Measurements from ENCODE around the gene SPATA20. TPM values are rescaled to one million over a fixed set of nuclear protein-coding genes. Genes with fewer than 3 reads are reported as not detected.

The SPATA20 gene
- total RNA-seq, 1 experiment from 2014 or later = 24.6 TPM

DNA sequence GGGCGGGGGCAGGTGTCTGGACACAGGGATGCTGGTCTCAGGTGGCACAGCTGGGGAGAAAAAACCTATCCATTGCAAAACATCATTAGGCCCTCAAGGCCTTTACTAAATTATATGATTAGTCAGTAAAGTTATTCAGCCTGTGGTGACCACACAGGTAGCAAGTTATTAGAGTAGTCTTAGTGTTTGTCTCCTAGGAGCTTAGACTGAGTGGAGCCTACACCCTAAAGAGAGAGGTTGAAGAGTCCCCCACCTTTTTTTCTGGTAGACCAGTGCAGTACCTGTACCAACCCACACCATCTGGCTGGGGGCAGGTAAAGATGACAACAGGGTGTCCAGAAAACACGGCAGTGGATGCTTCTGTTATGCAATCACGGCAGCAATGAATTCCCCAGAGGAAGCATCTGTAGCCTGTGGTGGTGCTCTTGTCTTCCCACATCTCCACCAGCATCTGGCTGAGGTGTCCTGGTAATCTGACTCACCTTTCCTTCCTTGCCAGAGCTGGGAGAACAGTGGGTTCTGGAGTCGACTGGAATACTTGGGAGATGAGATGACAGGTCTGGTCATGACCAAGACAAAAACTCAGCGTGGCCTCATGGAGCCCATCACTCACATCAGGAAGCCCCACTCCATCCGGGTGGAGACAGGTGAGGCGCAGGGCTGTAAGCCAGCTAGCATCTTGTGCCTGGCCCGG, 27.7 kb upstream of the SPATA20 start (continued):
- TF ChIP-seq, protein P1, sequence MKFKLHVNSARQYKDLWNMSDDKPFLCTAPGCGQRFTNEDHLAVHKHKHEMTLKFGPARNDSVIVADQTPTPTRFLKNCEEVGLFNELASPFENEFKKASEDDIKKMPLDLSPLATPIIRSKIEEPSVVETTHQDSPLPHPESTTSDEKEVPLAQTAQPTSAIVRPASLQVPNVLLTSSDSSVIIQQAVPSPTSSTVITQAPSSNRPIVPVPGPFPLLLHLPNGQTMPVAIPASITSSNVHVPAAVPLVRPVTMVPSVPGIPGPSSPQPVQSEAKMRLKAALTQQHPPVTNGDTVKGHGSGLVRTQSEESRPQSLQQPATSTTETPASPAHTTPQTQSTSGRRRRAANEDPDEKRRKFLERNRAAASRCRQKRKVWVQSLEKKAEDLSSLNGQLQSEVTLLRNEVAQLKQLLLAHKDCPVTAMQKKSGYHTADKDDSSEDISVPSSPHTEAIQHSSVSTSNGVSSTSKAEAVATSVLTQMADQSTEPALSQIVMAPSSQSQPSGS (CRISPR knock-in tag; IDR thresholded peaks at IDR 0.05; ENCODE audit: borderline replicate concordance, low read depth) = no peak
- TF ChIP-seq, protein P2, sequence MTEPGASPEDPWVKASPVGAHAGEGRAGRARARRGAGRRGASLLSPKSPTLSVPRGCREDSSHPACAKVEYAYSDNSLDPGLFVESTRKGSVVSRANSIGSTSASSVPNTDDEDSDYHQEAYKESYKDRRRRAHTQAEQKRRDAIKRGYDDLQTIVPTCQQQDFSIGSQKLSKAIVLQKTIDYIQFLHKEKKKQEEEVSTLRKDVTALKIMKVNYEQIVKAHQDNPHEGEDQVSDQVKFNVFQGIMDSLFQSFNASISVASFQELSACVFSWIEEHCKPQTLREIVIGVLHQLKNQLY (CRISPR knock-in tag; IDR thresholded peaks at IDR 0.05) = no peak

DNA sequence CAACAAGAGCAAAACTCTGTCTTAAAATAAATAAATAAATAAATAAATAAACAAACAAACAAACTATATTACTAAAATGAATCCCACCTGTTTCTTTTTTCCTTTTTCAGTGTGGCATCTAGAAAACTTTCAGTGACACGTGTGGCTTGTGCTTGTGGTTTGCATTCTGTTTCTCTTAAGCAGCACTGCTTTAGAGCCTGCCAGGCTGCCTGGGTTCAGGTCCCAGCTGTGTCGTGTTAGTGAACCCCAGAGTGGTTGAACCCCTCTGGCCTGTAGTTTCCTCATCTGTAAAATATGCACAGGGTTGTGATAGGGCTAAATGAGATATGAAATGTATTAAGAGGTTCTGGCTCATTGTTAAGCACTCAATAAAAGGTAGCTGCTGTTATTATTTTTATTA, 26.5 kb upstream of the SPATA20 start:
- DNase-seq (ENCODE audit: low spot score) (no peak), ATAC-seq (no peak)
- no peaks in the 10 kb centered on the region for H3K36me3 Mint-ChIP-seq
- H3K27ac Mint-ChIP-seq = no peak overlapping the region
- H3K4me1 Mint-ChIP-seq = peaks cover 6% of the 10 kb centered on the region
- POLR2A ChIA-PET = no interaction called here
- H3K27me3 Mint-ChIP-seq (ENCODE audit: low read depth) = no peaks in the 10 kb centered on the region; the same call in none of the 2 replicates
- H3K9me3 Mint-ChIP-seq = no peaks in the 10 kb centered on the region
- no peak overlapping the region for H3K4me3 Mint-ChIP-seq
- CTCF ChIA-PET = interaction anchor here (2.2 to 2.7 kb wide), 2 partner anchors 12 to 30 kb away, joined by 5 to 17 read pairs; partner anchors contain the start of gene EPN3
- TF ChIP-seq FOXJ3 (CRISPR knock-in tag; IDR thresholded peaks at IDR 0.05; ENCODE audit: borderline replicate concordance) (no peak), NFE2L1 (CRISPR knock-in tag; IDR thresholded peaks at IDR 0.05) (no peak), GRHL2 (CRISPR knock-in tag; IDR thresholded peaks at IDR 0.05; ENCODE audit: insufficient replicate concordance, severe bottlenecking) (no peak)
- TF ChIP-seq, protein P3, sequence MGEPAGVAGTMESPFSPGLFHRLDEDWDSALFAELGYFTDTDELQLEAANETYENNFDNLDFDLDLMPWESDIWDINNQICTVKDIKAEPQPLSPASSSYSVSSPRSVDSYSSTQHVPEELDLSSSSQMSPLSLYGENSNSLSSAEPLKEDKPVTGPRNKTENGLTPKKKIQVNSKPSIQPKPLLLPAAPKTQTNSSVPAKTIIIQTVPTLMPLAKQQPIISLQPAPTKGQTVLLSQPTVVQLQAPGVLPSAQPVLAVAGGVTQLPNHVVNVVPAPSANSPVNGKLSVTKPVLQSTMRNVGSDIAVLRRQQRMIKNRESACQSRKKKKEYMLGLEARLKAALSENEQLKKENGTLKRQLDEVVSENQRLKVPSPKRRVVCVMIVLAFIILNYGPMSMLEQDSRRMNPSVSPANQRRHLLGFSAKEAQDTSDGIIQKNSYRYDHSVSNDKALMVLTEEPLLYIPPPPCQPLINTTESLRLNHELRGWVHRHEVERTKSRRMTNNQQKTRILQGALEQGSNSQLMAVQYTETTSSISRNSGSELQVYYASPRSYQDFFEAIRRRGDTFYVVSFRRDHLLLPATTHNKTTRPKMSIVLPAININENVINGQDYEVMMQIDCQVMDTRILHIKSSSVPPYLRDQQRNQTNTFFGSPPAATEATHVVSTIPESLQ (CRISPR knock-in tag; IDR thresholded peaks at IDR 0.05) = no peak

DNA sequence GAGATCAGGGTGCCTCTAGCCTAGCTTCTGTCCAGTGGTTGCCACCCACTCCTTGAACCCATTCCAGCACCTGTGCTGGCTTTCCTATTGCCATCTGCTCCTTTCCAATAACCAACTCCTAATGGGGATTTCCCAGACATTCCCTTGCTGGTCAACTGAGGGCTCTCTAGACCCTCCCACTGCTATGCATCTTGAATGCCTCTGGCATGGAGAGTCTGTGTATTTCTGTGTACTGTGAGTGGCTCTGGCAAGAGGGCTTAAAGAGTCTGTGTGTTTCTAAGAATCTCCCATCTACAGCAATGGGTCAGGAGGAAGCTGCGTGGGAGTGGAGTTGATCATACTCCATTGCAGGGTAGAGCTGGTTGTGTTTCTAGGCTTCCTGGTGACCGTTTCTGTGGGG, 25.5 kb upstream of the SPATA20 start:
- no peak overlapping the region for H3K4me3 Mint-ChIP-seq
- no peaks in the 10 kb centered on the region for H3K36me3 Mint-ChIP-seq
- no peak overlapping the region for H3K27ac Mint-ChIP-seq

More for the DNA sequence above, 25.5 kb upstream of the SPATA20 start:
- no peaks in the 10 kb centered on the region for H3K9me3 Mint-ChIP-seq
- CTCF ChIA-PET = interaction anchor here (0.7 to 2.7 kb wide), 3 partner anchors 11 to 43 kb away, joined by 3 to 17 read pairs (median 5); partner anchors contain the start of gene EPN3
- peaks cover 6% of the 10 kb centered on the region for H3K4me1 Mint-ChIP-seq
- TF ChIP-seq PRRX2 (CRISPR knock-in tag; IDR thresholded peaks at IDR 0.05) (no peak), OVOL2 (CRISPR knock-in tag; IDR thresholded peaks at IDR 0.05; ENCODE audit: borderline replicate concordance) (no peak), ZNF423 (CRISPR knock-in tag; IDR thresholded peaks at IDR 0.05) (no peak), FOXJ3 (CRISPR knock-in tag; IDR thresholded peaks at IDR 0.05; ENCODE audit: borderline replicate concordance) (no peak), ATF1 (CRISPR knock-in tag; IDR thresholded peaks at IDR 0.05) (no peak), ZNF219 (CRISPR knock-in tag; IDR thresholded peaks at IDR 0.05; ENCODE audit: borderline replicate concordance) (no peak)
- TF ChIP-seq, protein P4, sequence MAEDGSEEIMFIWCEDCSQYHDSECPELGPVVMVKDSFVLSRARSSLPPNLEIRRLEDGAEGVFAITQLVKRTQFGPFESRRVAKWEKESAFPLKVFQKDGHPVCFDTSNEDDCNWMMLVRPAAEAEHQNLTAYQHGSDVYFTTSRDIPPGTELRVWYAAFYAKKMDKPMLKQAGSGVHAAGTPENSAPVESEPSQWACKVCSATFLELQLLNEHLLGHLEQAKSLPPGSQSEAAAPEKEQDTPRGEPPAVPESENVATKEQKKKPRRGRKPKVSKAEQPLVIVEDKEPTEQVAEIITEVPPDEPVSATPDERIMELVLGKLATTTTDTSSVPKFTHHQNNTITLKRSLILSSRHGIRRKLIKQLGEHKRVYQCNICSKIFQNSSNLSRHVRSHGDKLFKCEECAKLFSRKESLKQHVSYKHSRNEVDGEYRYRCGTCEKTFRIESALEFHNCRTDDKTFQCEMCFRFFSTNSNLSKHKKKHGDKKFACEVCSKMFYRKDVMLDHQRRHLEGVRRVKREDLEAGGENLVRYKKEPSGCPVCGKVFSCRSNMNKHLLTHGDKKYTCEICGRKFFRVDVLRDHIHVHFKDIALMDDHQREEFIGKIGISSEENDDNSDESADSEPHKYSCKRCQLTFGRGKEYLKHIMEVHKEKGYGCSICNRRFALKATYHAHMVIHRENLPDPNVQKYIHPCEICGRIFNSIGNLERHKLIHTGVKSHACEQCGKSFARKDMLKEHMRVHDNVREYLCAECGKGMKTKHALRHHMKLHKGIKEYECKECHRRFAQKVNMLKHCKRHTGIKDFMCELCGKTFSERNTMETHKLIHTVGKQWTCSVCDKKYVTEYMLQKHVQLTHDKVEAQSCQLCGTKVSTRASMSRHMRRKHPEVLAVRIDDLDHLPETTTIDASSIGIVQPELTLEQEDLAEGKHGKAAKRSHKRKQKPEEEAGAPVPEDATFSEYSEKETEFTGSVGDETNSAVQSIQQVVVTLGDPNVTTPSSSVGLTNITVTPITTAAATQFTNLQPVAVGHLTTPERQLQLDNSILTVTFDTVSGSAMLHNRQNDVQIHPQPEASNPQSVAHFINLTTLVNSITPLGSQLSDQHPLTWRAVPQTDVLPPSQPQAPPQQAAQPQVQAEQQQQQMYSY (CRISPR knock-in tag; IDR thresholded peaks at IDR 0.05) = no peak
- TF ChIP-seq, protein P5, sequence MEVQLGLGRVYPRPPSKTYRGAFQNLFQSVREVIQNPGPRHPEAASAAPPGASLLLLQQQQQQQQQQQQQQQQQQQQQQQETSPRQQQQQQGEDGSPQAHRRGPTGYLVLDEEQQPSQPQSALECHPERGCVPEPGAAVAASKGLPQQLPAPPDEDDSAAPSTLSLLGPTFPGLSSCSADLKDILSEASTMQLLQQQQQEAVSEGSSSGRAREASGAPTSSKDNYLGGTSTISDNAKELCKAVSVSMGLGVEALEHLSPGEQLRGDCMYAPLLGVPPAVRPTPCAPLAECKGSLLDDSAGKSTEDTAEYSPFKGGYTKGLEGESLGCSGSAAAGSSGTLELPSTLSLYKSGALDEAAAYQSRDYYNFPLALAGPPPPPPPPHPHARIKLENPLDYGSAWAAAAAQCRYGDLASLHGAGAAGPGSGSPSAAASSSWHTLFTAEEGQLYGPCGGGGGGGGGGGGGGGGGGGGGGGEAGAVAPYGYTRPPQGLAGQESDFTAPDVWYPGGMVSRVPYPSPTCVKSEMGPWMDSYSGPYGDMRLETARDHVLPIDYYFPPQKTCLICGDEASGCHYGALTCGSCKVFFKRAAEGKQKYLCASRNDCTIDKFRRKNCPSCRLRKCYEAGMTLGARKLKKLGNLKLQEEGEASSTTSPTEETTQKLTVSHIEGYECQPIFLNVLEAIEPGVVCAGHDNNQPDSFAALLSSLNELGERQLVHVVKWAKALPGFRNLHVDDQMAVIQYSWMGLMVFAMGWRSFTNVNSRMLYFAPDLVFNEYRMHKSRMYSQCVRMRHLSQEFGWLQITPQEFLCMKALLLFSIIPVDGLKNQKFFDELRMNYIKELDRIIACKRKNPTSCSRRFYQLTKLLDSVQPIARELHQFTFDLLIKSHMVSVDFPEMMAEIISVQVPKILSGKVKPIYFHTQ (CRISPR knock-in tag; IDR thresholded peaks at IDR 0.05) = no peak
- TF ChIP-seq, protein P6, sequence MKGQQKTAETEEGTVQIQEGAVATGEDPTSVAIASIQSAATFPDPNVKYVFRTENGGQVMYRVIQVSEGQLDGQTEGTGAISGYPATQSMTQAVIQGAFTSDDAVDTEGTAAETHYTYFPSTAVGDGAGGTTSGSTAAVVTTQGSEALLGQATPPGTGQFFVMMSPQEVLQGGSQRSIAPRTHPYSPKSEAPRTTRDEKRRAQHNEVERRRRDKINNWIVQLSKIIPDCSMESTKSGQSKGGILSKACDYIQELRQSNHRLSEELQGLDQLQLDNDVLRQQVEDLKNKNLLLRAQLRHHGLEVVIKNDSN (CRISPR knock-in tag; IDR thresholded peaks at IDR 0.05) = no peak
- TF ChIP-seq, protein P7, sequence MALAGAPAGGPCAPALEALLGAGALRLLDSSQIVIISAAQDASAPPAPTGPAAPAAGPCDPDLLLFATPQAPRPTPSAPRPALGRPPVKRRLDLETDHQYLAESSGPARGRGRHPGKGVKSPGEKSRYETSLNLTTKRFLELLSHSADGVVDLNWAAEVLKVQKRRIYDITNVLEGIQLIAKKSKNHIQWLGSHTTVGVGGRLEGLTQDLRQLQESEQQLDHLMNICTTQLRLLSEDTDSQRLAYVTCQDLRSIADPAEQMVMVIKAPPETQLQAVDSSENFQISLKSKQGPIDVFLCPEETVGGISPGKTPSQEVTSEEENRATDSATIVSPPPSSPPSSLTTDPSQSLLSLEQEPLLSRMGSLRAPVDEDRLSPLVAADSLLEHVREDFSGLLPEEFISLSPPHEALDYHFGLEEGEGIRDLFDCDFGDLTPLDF (CRISPR knock-in tag; IDR thresholded peaks at IDR 0.05) = no peak
- DNase-seq (ENCODE audit: low spot score) = no peak
- ATAC-seq = no peak
- H3K27me3 Mint-ChIP-seq (ENCODE audit: low read depth) = no peaks in the 10 kb centered on the region; the same call in 1 of the 2 replicates
- POLR2A ChIA-PET = no interaction called here
